Natural killer cell treated with Interleukin-12 subunit alpha and Interleukin-12 subunit beta and Interleukin-15 and Interleukin-18, amount 100 ng/mL, for 72 hours (primary cell): ENCODE data around the gene C3orf33. TPM values are rescaled to one million over a fixed set of nuclear protein-coding genes. Genes with fewer than 3 reads are reported as not detected.
A peak's percentile ranks its signal among the peaks of the same experiment; 100 is the strongest.
"Not testable (repeated sequence)": the region's sequence is repeated elsewhere in the genome, so short reads cannot be mapped to it uniquely, and the experiment has no call there.

Experiments
- ATAC-seq, 2 donors: fragments of 150-1000 bp; cut with Tn5 transposase in 1 of 2; sonication (Bioruptor Pico), chemical (Tn5 transposase) in 1 of 2; 2 replicates each; pipeline ENCODE4 v1.10.0; 2021
- DNase-seq: peaks from one replicate; pipeline ENCODE4 v3.0.0; 2022; ENCODE audit warnings: low spot score
- H3K27ac Mint-ChIP-seq, 2 donors: 1 replicate in 1 of 2; 2 replicates in 1 of 2; pipeline ENCODE4 v1.8.0; 2022; ENCODE audit warnings: mixed read lengths in 2 of 2, mild to moderate bottlenecking in 1 of 2, moderate library complexity in 1 of 2
- H3K27me3 Mint-ChIP-seq, 2 donors: 1 replicate in 1 of 2; 2 replicates in 1 of 2; pipeline ENCODE4 v1.8.0; 2022; ENCODE audit warnings: mixed read lengths in 2 of 2
- H3K36me3 Mint-ChIP-seq: one replicate; pipeline ENCODE4 v1.8.0; 2022; ENCODE audit warnings: mixed read lengths
- H3K4me1 Mint-ChIP-seq, 2 donors: 1 replicate in 1 of 2; 2 replicates in 1 of 2; pipeline ENCODE4 v1.8.0; 2022; ENCODE audit warnings: low read depth in 2 of 2, mixed read lengths in 2 of 2, mild to moderate bottlenecking in 1 of 2
- H3K4me3 Mint-ChIP-seq: one replicate; pipeline ENCODE4 v1.8.0; 2022; ENCODE audit warnings: mixed read lengths
- H3K9me3 Mint-ChIP-seq: 2 replicates; pipeline ENCODE4 v1.8.0; 2022; ENCODE audit warnings: mixed read lengths
- total RNA-seq, 2 donors: library from RNA; stranded (reverse); gene quantifications; one replicate each; pipeline ENCODE4 v1.2.3, GENCODE V29; 2022

C3orf33 gene
- total RNA-seq, result 1 to 10 TPM; 1.6 to 1.7 TPM

GRCh38 chr3:155805802-155806618 lies at the start of gene C3orf33:
Gene C3orf33, minus strand, starts transcription at chr3:155806278. Its CDS starts 26 bp downstream, at chr3:155806252.
- Mint-ChIP-seq H3K27ac (peak within 1 kb of the TSS; percentile 48 to 81), H3K4me3 (peak within 1 kb of the TSS; percentile 86), H3K36me3 (no peaks in the 10 kb centered on the region), H3K27me3 (peaks cover 7 to 13% of the 10 kb centered on the region in 2 donors), H3K9me3 (no peaks in the 10 kb centered on the region), H3K4me1 (peaks cover 8 to 9% of the 10 kb centered on the region in 2 donors)
- DNase-seq, result peak; percentile 84
- peak; percentile 97 for ATAC-seq

- DNase-seq (peak; percentile 99), ATAC-seq (peak; percentile 97 to 98)
- H3K27me3 Mint-ChIP-seq, result peaks cover 0 to 2% of the 10 kb centered on the region in 2 donors
- peaks cover 26 to 29% of the 10 kb centered on the region in 2 donors for H3K4me1 Mint-ChIP-seq
- no peaks in the 10 kb centered on the region for H3K9me3 Mint-ChIP-seq
- H3K27ac Mint-ChIP-seq, result peak within 1 kb of the TSS; percentile 100
- peak within 1 kb of the TSS; percentile 99 for H3K4me3 Mint-ChIP-seq
- H3K36me3 Mint-ChIP-seq, result peaks cover 16% of the 10 kb centered on the region
Measured at GRCh38 chr3:155854141-155854940, 48.3 kb upstream of the C3orf33 start, which contains the start of gene SLC33A1. Gene SLC33A1, minus strand, starts transcription at chr3:155854427. Its CDS starts 430 bp downstream, at chr3:155853997.

- Mint-ChIP-seq H3K27ac (peak overlapping the region; percentile 100), H3K9me3 (no peaks in the 10 kb centered on the region), H3K4me1 (peaks cover 28 to 31% of the 10 kb centered on the region in 2 donors), H3K4me3 (peak overlapping the region; percentile 99), H3K36me3 (peaks cover 16% of the 10 kb centered on the region), H3K27me3 (peaks cover 0 to 2% of the 10 kb centered on the region in 2 donors)
- DNase-seq, result peak; percentile 64
- ATAC-seq, result peak in 1 of 2 donors; percentile 2
Measured at GRCh38 chr3:155853214-155854140, 47.4 kb upstream of the C3orf33 start.

- DNase-seq, result no peak
- Mint-ChIP-seq H3K9me3 (no peaks in the 10 kb centered on the region), H3K27ac (peak overlapping the region; percentile 100), H3K27me3 (peaks cover 0 to 2% of the 10 kb centered on the region in 2 donors), H3K4me1 (peaks cover 34 to 41% of the 10 kb centered on the region in 2 donors), H3K4me3 (peak overlapping the region; percentile 99), H3K36me3 (peaks cover 23% of the 10 kb centered on the region)
- ATAC-seq, result no peak
Measured at GRCh38 chr3:155852341-155852740, 46.3 kb upstream of the C3orf33 start.

- DNase-seq, ATAC-seq, H3K27ac Mint-ChIP-seq, H3K27me3 Mint-ChIP-seq, H3K9me3 Mint-ChIP-seq: not testable (repeated sequence)
- Mint-ChIP-seq H3K36me3 (peaks cover 19% of the 10 kb centered on the region), H3K4me3 (peak overlapping the region; percentile 64), H3K4me1 (peaks cover 37 to 38% of the 10 kb centered on the region in 2 donors)
Measured at GRCh38 chr3:155849404-155849803, 43.3 kb upstream of the C3orf33 start.

GRCh38 chr3:155847993-155848392 lies 41.9 kb upstream of the C3orf33 start:
- Mint-ChIP-seq H3K27me3 (no peaks in the 10 kb centered on the region), H3K4me3 (peak overlapping the region; percentile 32), H3K27ac (no peak overlapping the region), H3K4me1 (peaks cover 35 to 36% of the 10 kb centered on the region in 2 donors), H3K36me3 (peaks cover 13% of the 10 kb centered on the region), H3K9me3 (no peaks in the 10 kb centered on the region)
- no peak for DNase-seq
- no peak for ATAC-seq

- H3K27me3 Mint-ChIP-seq, result no peaks in the 10 kb centered on the region
- no peak for ATAC-seq
Measured at GRCh38 chr3:155846119-155846518, 40.0 kb upstream of the C3orf33 start.

GRCh38 chr3:155843569-155843968 lies 37.5 kb upstream of the C3orf33 start:
- no peak overlapping the region for H3K4me3 Mint-ChIP-seq
- no peaks in the 10 kb centered on the region for H3K9me3 Mint-ChIP-seq
- ATAC-seq, result no peak
- H3K36me3 Mint-ChIP-seq, result peaks cover 7% of the 10 kb centered on the region
- no peak overlapping the region for H3K27ac Mint-ChIP-seq
- no peaks in the 10 kb centered on the region for H3K27me3 Mint-ChIP-seq
- peaks cover 20% of the 10 kb centered on the region in 2 donors for H3K4me1 Mint-ChIP-seq
- DNase-seq, result no peak

More at GRCh38 chr3:155846119-155846518, 40.0 kb upstream of the C3orf33 start:
- Mint-ChIP-seq H3K27ac (no peak overlapping the region), H3K9me3 (no peaks in the 10 kb centered on the region), H3K4me1 (peaks cover 21% of the 10 kb centered on the region in 2 donors), H3K36me3 (peaks cover 7% of the 10 kb centered on the region), H3K4me3 (peak overlapping the region; percentile 30)
- no peak for DNase-seq

- Mint-ChIP-seq H3K4me1 (peaks cover 4 to 6% of the 10 kb centered on the region in 2 donors), H3K4me3 (no peak overlapping the region), H3K36me3 (no peaks in the 10 kb centered on the region), H3K27me3 (no peaks in the 10 kb centered on the region), H3K27ac (no peak overlapping the region), H3K9me3 (no peaks in the 10 kb centered on the region)
- DNase-seq (no peak), ATAC-seq (peak; percentile 49 to 69)
Measured at GRCh38 chr3:155835341-155836071, 29.4 kb upstream of the C3orf33 start.

- H3K27ac Mint-ChIP-seq, H3K9me3 Mint-ChIP-seq, H3K27me3 Mint-ChIP-seq, H3K4me3 Mint-ChIP-seq, H3K4me1 Mint-ChIP-seq, DNase-seq, H3K36me3 Mint-ChIP-seq, ATAC-seq: not testable (repeated sequence)
Measured at GRCh38 chr3:155828490-155829098, 22.5 kb upstream of the C3orf33 start.

- DNase-seq (no peak), ATAC-seq (no peak)
- peaks cover 3 to 5% of the 10 kb centered on the region in 2 donors for H3K4me1 Mint-ChIP-seq
- no peaks in the 10 kb centered on the region for H3K9me3 Mint-ChIP-seq
- no peak overlapping the region for H3K27ac Mint-ChIP-seq
- no peak overlapping the region for H3K4me3 Mint-ChIP-seq
- H3K27me3 Mint-ChIP-seq, result peaks cover 0 to 4% of the 10 kb centered on the region in 2 donors
- no peaks in the 10 kb centered on the region for H3K36me3 Mint-ChIP-seq
Measured at GRCh38 chr3:155815030-155815545, 9.0 kb upstream of the C3orf33 start.

GRCh38 chr3:155813224-155813623 lies 7.1 kb upstream of the C3orf33 start:
- H3K27me3 Mint-ChIP-seq, result peaks cover 7 to 12% of the 10 kb centered on the region in 2 donors
- H3K4me3 Mint-ChIP-seq, ATAC-seq: not testable (repeated sequence)

More at GRCh38 chr3:155813224-155813623, 7.1 kb upstream of the C3orf33 start:
- not testable (repeated sequence) for H3K9me3 Mint-ChIP-seq, H3K4me1 Mint-ChIP-seq, DNase-seq, H3K27ac Mint-ChIP-seq, H3K36me3 Mint-ChIP-seq
